OCI-LY7 (cell line): ENCODE data around the gene CMC1.

Source experiments
- CTCF ChIP-seq: fragments of 200-600 bp; sonication (generic); conservative IDR thresholded peaks from 2 replicates; pipeline ENCODE4 v1.5.1; 2014; ENCODE audit warnings: mild to moderate bottlenecking, antibody characterized with exemption, low read length, moderate library complexity, mixed read lengths
- EZH2phosphoT487 ChIP-seq: fragments of 200-600 bp; sonication (generic); IDR thresholded peaks from 2 replicates; pipeline ENCODE4 v1.6.1; 2018; ENCODE audit warnings: low read depth, borderline replicate concordance, mild to moderate bottlenecking, mixed run types, antibody characterized with exemption, low read length, moderate library complexity, mixed read lengths

- TF ChIP-seq CTCF (no peak), EZH2phosphoT487 (no peak)
Observed at GRCh38 chr3:28337230-28337629, 95.8 kb downstream of the CMC1 start.
